OCI-LY7 (cell line): ENCODE data around the gene SPATA24. TPM values are rescaled to one million over a fixed set of nuclear protein-coding genes. Genes with fewer than 3 reads are reported as not detected.

Experiments
- BruUV-seq: library from RNA; stranded (reverse); fragments of 400-500 nt; replicated peaks from 2 replicates; lab custom pipeline; 2021; lab: Mats Ljungman, UMichigan
- CTCF ChIA-PET: fragments of 300-600 bp; sonication (Branson Sonifier 250); formaldehyde crosslinking; loops from one replicate; lab custom pipeline; 2022; ENCODE audit warnings: antibody characterized with exemption; ENCODE audit not compliant: unreplicated experiment; lab: Charles Lee
- POLR2A ChIA-PET: fragments of 300-600 bp; sonication (Branson Sonifier 250); formaldehyde crosslinking; loops from one replicate; lab custom pipeline; 2022; ENCODE audit warnings: antibody characterized with exemption; lab: Charles Lee
- DNase-seq: peaks from one replicate; pipeline ENCODE4 v3.0.0-alpha.2; 2015; ENCODE audit warnings: low spot score
- H2AFZ ChIP-seq: fragments of 200-600 bp; sonication (generic), shearing (Covaris generic); 2 replicates; pipeline ENCODE4 v1.6.1; 2014; ENCODE audit warnings: mild to moderate bottlenecking, antibody characterized with exemption, low read length, moderate library complexity
- H3K27ac ChIP-seq: fragments of 200-600 bp; sonication (generic); 2 replicates; pipeline ENCODE4 v1.5.1; 2014; ENCODE audit warnings: mixed run types, low read depth, mild to moderate bottlenecking, moderate library complexity, low read length, inconsistent platforms; ENCODE audit not compliant: poor library complexity, severe bottlenecking
- H3K36me3 ChIP-seq: fragments of 200-600 bp; sonication (generic); 2 replicates; pipeline ENCODE4 v1.6.1; 2014; ENCODE audit warnings: mild to moderate bottlenecking, antibody characterized with exemption, low read length, moderate library complexity, mixed read lengths; ENCODE audit not compliant: insufficient read depth
- H3K4me1 ChIP-seq: fragments of 200-600 bp; sonication (generic); 2 replicates; pipeline ENCODE4 v1.5.1; 2014; ENCODE audit warnings: mild to moderate bottlenecking, low read length; ENCODE audit not compliant: insufficient read depth, poor library complexity, severe bottlenecking
- H3K4me2 ChIP-seq: fragments of 200-600 bp; sonication (generic); 2 replicates; pipeline ENCODE4 v1.6.1; 2014; ENCODE audit warnings: mild to moderate bottlenecking, low read length
- H3K4me3 ChIP-seq: fragments of 200-600 bp; sonication (generic); 2 replicates; pipeline ENCODE4 v1.5.1; 2014; ENCODE audit warnings: mild to moderate bottlenecking, low read depth, low read length; ENCODE audit not compliant: poor library complexity, severe bottlenecking
- H3K79me2 ChIP-seq: fragments of 200-600 bp; sonication (generic); 2 replicates; pipeline ENCODE4 v1.6.1; 2016; ENCODE audit warnings: low read depth, mild to moderate bottlenecking, low read length, moderate library complexity, mixed read lengths; ENCODE audit not compliant: insufficient read depth
- H3K9me2 ChIP-seq: fragments of 200-600 bp; sonication (generic); 2 replicates; pipeline ENCODE4 v1.6.1; 2016; ENCODE audit warnings: mild to moderate bottlenecking, low read length, mixed read lengths; ENCODE audit not compliant: insufficient read depth
- H3K9me3 ChIP-seq: fragments of 200-600 bp; sonication (generic); 2 replicates; pipeline ENCODE4 v1.6.1; 2014; ENCODE audit warnings: mild to moderate bottlenecking, mixed run types, low read length, mixed read lengths
- H4K20me1 ChIP-seq: fragments of 200-600 bp; sonication (generic); 2 replicates; pipeline ENCODE4 v1.6.1; 2014; ENCODE audit warnings: mild to moderate bottlenecking, antibody characterized with exemption, low read length, moderate library complexity, mixed read lengths; ENCODE audit not compliant: insufficient read depth
- EZH2phosphoT487 ChIP-seq: fragments of 200-600 bp; sonication (generic); IDR thresholded peaks from 2 replicates; pipeline ENCODE4 v1.6.1; 2018; ENCODE audit warnings: low read depth, borderline replicate concordance, mild to moderate bottlenecking, mixed run types, antibody characterized with exemption, low read length, moderate library complexity, mixed read lengths
- intact Hi-C: fragments of 100-400 bp; cut with micrococcal nuclease; formaldehyde crosslinking; loops from one replicate; pipeline ENCODE4 v1.10.0; 2022; ENCODE audit not compliant: unreplicated experiment
- total RNA-seq, 2 experiments: library from RNA; depleted of rRNA in 1 of 2; stranded (reverse); fragments of >200 nt in 1 of 2; shearing (Covaris generic) in 1 of 2; gene quantifications; 2 replicates each; pipeline ENCODE4 v1.2.3, GENCODE V29; 2014 to 2022
- TF ChIP-seq, protein P1 (sequence below): fragments of 200-600 bp; sonication (generic); conservative IDR thresholded peaks from 2 replicates; pipeline ENCODE4 v1.5.1; 2014; ENCODE audit warnings: mild to moderate bottlenecking, antibody characterized with exemption, low read length, moderate library complexity, mixed read lengths

Gene SPATA24
- total RNA-seq, 2 experiments from 2014 or later: 9.4 to 12.0 TPM

GRCh38 chr5:139407517-139407916, 3.6 kb upstream of the SPATA24 start:
- intact Hi-C loops: loop anchor here (10.0 kb wide), 1 partner anchor 213 kb away; the partner anchor contains the start of gene SIL1
- DNase-seq: peak; percentile 82
- Histone ChIP-seq H3K9me2 (no peaks in the 10 kb centered on the region), H3K27ac (peak overlapping the region; percentile 68), H3K79me2 (no peaks in the 10 kb centered on the region), H3K4me3 (peak overlapping the region; percentile 6), H2AFZ (peak overlapping the region; percentile 89), H4K20me1 (no peaks in the 10 kb centered on the region), H3K4me2 (peak overlapping the region; percentile 64), H3K36me3 (no peaks in the 10 kb centered on the region), H3K9me3 (no peaks in the 10 kb centered on the region), H3K4me1 (peaks cover 43% of the 10 kb centered on the region)
- ChIA-PET POLR2A (interaction anchor here (0.6 to 1.3 kb wide), 5 partner anchors 12 to 213 kb away, joined by 3 to 7 read pairs (median 3); partner anchors contain the start of genes DNAJC18 and PROB1), CTCF (no interaction called here)
- no TSS peak for BruUV-seq
- TF ChIP-seq EZH2phosphoT487: no peak
- TF ChIP-seq, protein P1, sequence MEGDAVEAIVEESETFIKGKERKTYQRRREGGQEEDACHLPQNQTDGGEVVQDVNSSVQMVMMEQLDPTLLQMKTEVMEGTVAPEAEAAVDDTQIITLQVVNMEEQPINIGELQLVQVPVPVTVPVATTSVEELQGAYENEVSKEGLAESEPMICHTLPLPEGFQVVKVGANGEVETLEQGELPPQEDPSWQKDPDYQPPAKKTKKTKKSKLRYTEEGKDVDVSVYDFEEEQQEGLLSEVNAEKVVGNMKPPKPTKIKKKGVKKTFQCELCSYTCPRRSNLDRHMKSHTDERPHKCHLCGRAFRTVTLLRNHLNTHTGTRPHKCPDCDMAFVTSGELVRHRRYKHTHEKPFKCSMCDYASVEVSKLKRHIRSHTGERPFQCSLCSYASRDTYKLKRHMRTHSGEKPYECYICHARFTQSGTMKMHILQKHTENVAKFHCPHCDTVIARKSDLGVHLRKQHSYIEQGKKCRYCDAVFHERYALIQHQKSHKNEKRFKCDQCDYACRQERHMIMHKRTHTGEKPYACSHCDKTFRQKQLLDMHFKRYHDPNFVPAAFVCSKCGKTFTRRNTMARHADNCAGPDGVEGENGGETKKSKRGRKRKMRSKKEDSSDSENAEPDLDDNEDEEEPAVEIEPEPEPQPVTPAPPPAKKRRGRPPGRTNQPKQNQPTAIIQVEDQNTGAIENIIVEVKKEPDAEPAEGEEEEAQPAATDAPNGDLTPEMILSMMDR: no peak

DNA sequence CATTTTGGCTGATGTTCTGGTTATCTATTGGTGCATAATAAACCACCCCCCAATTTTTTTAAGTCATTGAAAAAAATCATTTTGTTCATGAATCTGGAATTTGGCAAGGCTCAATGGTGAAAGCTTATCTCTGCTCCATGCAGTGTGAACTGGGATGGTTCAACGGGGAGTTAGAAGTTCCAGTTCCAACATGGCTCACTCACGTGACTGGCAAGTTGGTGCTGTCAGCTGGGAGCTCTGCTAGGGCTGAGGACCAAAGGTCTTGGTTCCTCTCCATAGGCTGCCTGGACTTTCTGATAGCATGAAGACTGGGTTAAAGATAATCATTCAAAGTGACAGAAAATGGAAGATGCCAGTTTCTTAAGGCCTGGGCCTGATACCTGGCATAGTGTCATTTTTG, 3.1 kb upstream of the SPATA24 start:
- Histone ChIP-seq H4K20me1 (no peaks in the 10 kb centered on the region), H3K27ac (peak overlapping the region; percentile 68), H3K79me2 (no peaks in the 10 kb centered on the region), H3K4me2 (peak overlapping the region; percentile 64), H3K4me1 (peaks cover 43% of the 10 kb centered on the region), H2AFZ (peak overlapping the region; percentile 89; the same call in 1 of the 2 replicates), H3K4me3 (peak overlapping the region; percentile 6), H3K9me3 (no peaks in the 10 kb centered on the region), H3K9me2 (no peaks in the 10 kb centered on the region), H3K36me3 (no peaks in the 10 kb centered on the region)
- TF ChIP-seq, protein P1: no peak
- no peak for TF ChIP-seq EZH2phosphoT487
- no TSS peak for BruUV-seq
- ChIA-PET POLR2A (interaction anchor here (0.6 to 1.3 kb wide), 7 partner anchors 11 to 241 kb away, joined by 3 to 7 read pairs (median 3); partner anchors contain the start of genes DNAJC18 and PROB1), CTCF (no interaction called here)
- intact Hi-C loops: loop anchor here (10.0 kb wide), 1 partner anchor 212 kb away; the partner anchor contains the start of gene SIL1
- DNase-seq: no peak

DNA sequence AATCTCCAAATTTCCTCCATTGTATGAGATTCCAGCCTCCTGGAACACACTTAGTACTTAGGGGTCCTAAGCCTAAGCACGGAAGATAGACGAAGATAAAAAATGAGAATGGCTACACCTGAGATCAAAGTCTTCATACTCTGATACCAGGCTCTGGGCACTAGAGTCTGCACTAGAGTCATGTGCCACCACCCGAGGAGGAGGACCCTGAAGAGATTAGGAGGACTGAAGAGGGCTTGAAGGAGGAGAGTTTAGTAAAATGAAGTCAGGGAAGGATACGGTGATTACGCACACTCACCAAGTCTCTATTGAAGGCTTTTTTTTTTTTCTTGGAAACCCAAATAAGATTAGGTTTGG, 573 bp upstream of the SPATA24 start:
- ChIA-PET CTCF (interaction anchor here (3.1 kb wide), 1 partner anchor 13 kb away, joined by 12 read pairs; no protein-coding TSS in a partner anchor), POLR2A (interaction anchor here (0.6 to 1.0 kb wide), 3 partner anchors 11 to 111 kb away, joined by 3 to 4 read pairs (median 4); no protein-coding TSS in a partner anchor)
- Histone ChIP-seq H3K4me3 (peak overlapping the region; percentile 71), H2AFZ (peak overlapping the region; percentile 75), H3K36me3 (peaks cover 6% of the 10 kb centered on the region; the same call in 1 of the 2 replicates), H3K9me3 (no peaks in the 10 kb centered on the region), H3K79me2 (no peaks in the 10 kb centered on the region), H4K20me1 (no peaks in the 10 kb centered on the region), H3K9me2 (no peaks in the 10 kb centered on the region), H3K27ac (peak overlapping the region; percentile 83), H3K4me2 (peak overlapping the region; percentile 98), H3K4me1 (peaks cover 43% of the 10 kb centered on the region)
- intact Hi-C loops: loop anchor here (10.0 kb wide), 1 partner anchor 210 kb away; the partner anchor contains the start of gene SIL1
- peak; percentile 44 for DNase-seq
- TF ChIP-seq, protein P1: 0 out of 2 replicates have a peak, but pooled peaks have one; percentile 21
- TF ChIP-seq EZH2phosphoT487: no peak
- BruUV-seq: no TSS peak
